Measurements from ENCODE around the gene GATA5.
A peak's percentile ranks its signal among the peaks of the same experiment; 100 is the strongest.

The GATA5 gene

GRCh38 chr20:62441987-62442539 is 33.7 kb downstream of the GATA5 start:
- no peak overlapping the region for H3K27ac Mint-ChIP-seq
- ATAC-seq (ENCODE audit: low read depth): no peak
- H3K4me1 Mint-ChIP-seq: peaks cover 3% of the 10 kb centered on the region
- no peak for DNase-seq (ENCODE audit: low spot score in 2 of 2)
- H3K4me3 Mint-ChIP-seq: no peak overlapping the region
- no peaks in the 10 kb centered on the region for H3K36me3 Mint-ChIP-seq
- peaks cover 8% of the 10 kb centered on the region for H3K27me3 Mint-ChIP-seq
- no peaks in the 10 kb centered on the region for H3K9me3 Mint-ChIP-seq

DNA sequence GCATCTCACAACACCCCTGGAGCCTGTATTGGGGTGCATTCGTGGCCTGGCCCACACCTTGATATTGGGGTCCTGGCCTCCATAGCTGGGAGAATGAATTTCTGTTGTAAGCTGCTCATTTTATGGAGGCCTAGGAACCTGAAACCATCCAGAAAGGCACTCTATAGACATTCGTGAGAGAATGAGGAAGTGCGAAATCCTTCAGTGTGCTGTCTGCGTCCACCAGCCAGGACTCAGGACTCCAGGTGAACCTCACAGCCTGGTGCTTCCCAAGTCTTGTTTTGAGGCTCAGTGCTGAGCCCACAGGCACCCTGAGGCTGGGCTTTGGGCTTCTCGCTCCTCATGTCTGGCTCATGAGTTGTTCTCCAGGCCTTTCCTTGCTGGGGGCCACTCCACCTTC is 36.6 kb downstream of the GATA5 start:
- Mint-ChIP-seq H3K27ac (no peak overlapping the region), H3K36me3 (no peaks in the 10 kb centered on the region), H3K4me3 (no peak overlapping the region), H3K9me3 (no peaks in the 10 kb centered on the region), H3K27me3 (peaks cover 23% of the 10 kb centered on the region), H3K4me1 (peaks cover 3% of the 10 kb centered on the region)
- ATAC-seq (ENCODE audit: low read depth): peak; percentile 70
- DNase-seq (ENCODE audit: low spot score in 2 of 2): no peak

GRCh38 chr20:62437927-62438326 is 37.9 kb downstream of the GATA5 start:
- Mint-ChIP-seq H3K4me3 (no peak overlapping the region), H3K9me3 (no peaks in the 10 kb centered on the region), H3K36me3 (no peaks in the 10 kb centered on the region), H3K4me1 (peaks cover 3% of the 10 kb centered on the region), H3K27ac (no peak overlapping the region), H3K27me3 (peaks cover 24% of the 10 kb centered on the region)
- ATAC-seq (ENCODE audit: low read depth) (no peak), DNase-seq (ENCODE audit: low spot score in 2 of 2) (no peak)

DNA sequence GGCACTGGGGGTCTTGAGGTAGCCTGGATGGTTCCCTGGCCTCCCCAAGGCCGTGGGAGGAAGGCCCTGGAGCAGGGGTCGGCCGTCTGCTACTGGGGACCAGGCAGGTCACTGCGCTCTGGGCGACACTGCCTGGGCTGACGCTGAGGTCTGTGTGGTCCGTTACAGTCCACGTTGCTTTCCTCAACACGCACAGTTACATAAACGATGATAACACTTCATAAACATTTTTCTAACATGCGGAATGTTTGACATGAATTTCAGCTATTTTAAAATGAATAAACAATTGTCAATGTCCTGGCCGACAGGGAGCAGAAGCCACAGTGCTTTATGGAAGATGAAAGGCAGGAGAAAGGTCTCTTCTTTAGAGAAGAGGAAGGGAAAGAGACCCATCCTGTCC is 38.3 kb downstream of the GATA5 start:
- DNase-seq (ENCODE audit: low spot score in 2 of 2) (no peak), ATAC-seq (ENCODE audit: low read depth) (no peak)
- H3K4me3 Mint-ChIP-seq: no peak overlapping the region
- H3K36me3 Mint-ChIP-seq: no peaks in the 10 kb centered on the region
- peaks cover 24% of the 10 kb centered on the region for H3K27me3 Mint-ChIP-seq
- H3K27ac Mint-ChIP-seq: no peak overlapping the region
- H3K9me3 Mint-ChIP-seq: no peaks in the 10 kb centered on the region
- peaks cover 3% of the 10 kb centered on the region for H3K4me1 Mint-ChIP-seq

DNA sequence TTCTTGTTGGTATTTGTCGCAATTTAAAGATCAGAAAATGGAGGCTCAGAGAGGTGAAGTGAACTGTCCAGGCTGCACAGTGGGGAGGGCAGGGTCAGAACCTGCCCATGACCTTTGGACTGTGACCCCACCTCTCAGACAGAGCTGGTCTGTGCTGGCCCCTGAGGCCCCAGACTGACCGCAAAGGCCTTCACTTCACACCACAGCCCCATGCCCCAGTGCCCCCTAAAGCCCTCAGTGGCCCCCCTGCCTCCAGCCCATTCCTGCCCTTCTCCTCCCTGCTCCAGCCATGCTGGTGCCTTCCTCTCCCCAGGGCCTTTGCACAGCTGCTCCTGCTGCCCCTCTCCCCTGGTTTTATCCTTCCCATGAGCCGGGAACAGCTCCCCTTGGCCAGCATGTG is 39.1 kb downstream of the GATA5 start:
- peaks cover 3% of the 10 kb centered on the region for H3K4me1 Mint-ChIP-seq
- H3K27ac Mint-ChIP-seq: no peak overlapping the region
- H3K9me3 Mint-ChIP-seq: no peaks in the 10 kb centered on the region
- ATAC-seq (ENCODE audit: low read depth) (no peak), DNase-seq (ENCODE audit: low spot score in 2 of 2) (no peak)
- H3K27me3 Mint-ChIP-seq: peaks cover 24% of the 10 kb centered on the region
- H3K4me3 Mint-ChIP-seq: no peak overlapping the region
- H3K36me3 Mint-ChIP-seq: no peaks in the 10 kb centered on the region

DNA sequence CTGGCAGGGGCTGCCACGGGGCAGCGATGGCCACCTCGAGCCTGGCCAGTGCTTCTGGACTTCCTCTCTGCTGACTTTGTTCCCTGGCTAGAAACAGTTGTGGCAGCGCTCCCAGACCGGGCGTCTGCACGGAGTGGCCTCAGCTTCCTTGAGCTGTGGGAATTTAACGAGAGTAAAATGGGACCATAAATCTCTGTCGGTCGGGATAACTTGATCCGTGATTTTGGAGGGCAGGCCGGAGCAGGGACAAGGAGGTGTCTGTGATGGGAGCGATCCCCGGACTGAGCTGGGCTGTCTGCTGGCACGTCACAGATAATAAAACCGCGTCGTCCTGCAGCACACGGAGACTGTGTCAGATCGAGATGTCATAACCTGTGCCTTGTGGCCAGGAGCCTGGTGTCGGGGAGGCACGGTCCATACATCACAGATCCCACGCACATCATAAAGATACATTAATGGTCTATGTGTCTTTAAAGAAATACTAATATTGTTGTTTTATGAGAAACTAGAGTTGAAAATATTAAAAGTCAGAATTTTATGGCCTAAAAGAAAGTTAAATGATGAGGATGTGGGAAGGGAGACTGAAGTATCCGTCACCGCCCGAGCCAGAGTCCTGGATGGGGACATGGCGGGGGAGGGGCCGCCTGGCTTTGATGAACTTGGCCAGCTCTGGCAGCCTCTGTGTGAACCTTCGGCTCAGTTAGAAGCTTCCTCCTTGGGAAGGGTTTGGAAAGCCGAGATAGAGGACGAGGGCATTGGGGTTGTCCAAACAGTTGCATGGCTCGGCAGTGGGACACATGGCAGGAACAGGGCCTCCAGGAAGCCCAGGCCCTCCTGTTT is 41.9 kb downstream of the GATA5 start:
- no peak for ATAC-seq (ENCODE audit: low read depth)
- H3K4me3 Mint-ChIP-seq: no peak overlapping the region
- no peak for DNase-seq (ENCODE audit: low spot score in 2 of 2)
- H3K4me1 Mint-ChIP-seq: no peaks in the 10 kb centered on the region
- H3K27ac Mint-ChIP-seq: no peak overlapping the region
- no peaks in the 10 kb centered on the region for H3K36me3 Mint-ChIP-seq
- H3K9me3 Mint-ChIP-seq: no peaks in the 10 kb centered on the region
- H3K27me3 Mint-ChIP-seq: peaks cover 28% of the 10 kb centered on the region

- Mint-ChIP-seq H3K4me3 (no peak overlapping the region), H3K9me3 (no peaks in the 10 kb centered on the region), H3K27me3 (peaks cover 28% of the 10 kb centered on the region), H3K4me1 (no peaks in the 10 kb centered on the region), H3K36me3 (no peaks in the 10 kb centered on the region), H3K27ac (no peak overlapping the region)
- DNase-seq (ENCODE audit: low spot score in 2 of 2): no peak
- no peak for ATAC-seq (ENCODE audit: low read depth)
Measured at GRCh38 chr20:62430866-62431447, 44.8 kb downstream of the GATA5 start.

DNA sequence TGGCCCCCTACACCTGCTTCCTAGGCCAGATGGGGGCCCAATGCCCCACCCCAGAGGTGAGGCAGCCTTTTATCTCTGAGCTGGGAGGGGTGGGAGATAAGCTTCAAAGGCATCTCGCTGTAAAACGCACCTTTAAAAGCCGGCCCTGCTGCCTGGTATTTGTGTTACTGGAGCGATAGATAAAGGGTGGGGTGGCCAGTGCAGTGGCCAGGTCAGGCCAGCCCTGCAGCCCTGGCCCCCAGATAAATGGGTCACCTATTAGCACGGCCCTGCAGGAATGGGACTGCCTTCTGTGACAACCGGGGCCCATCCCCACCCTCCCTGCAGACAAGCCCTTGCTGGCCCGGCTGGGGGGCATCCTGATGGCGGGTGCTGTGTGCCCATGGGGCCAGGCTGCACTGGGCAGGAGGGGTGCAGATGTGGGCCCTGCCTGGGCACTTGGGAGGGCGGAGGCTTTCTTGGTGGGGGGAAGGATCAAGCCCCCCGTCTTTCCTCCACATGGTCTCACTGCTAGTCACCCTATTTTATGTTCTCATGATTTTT is 45.4 kb downstream of the GATA5 start:
- no peaks in the 10 kb centered on the region for H3K4me1 Mint-ChIP-seq
- no peaks in the 10 kb centered on the region for H3K9me3 Mint-ChIP-seq
- H3K4me3 Mint-ChIP-seq: no peak overlapping the region
- peaks cover 24% of the 10 kb centered on the region for H3K27me3 Mint-ChIP-seq
- DNase-seq (ENCODE audit: low spot score in 2 of 2) (no peak), ATAC-seq (ENCODE audit: low read depth) (no peak)
- H3K27ac Mint-ChIP-seq: no peak overlapping the region
- no peaks in the 10 kb centered on the region for H3K36me3 Mint-ChIP-seq

GRCh38 chr20:62429455-62430310 is 46.1 kb downstream of the GATA5 start:
- ATAC-seq (ENCODE audit: low read depth) (no peak), DNase-seq (ENCODE audit: low spot score in 2 of 2) (no peak)
- Mint-ChIP-seq H3K4me1 (no peaks in the 10 kb centered on the region), H3K9me3 (no peaks in the 10 kb centered on the region), H3K27ac (no peak overlapping the region), H3K4me3 (no peak overlapping the region), H3K36me3 (no peaks in the 10 kb centered on the region), H3K27me3 (peaks cover 19% of the 10 kb centered on the region)

DNA sequence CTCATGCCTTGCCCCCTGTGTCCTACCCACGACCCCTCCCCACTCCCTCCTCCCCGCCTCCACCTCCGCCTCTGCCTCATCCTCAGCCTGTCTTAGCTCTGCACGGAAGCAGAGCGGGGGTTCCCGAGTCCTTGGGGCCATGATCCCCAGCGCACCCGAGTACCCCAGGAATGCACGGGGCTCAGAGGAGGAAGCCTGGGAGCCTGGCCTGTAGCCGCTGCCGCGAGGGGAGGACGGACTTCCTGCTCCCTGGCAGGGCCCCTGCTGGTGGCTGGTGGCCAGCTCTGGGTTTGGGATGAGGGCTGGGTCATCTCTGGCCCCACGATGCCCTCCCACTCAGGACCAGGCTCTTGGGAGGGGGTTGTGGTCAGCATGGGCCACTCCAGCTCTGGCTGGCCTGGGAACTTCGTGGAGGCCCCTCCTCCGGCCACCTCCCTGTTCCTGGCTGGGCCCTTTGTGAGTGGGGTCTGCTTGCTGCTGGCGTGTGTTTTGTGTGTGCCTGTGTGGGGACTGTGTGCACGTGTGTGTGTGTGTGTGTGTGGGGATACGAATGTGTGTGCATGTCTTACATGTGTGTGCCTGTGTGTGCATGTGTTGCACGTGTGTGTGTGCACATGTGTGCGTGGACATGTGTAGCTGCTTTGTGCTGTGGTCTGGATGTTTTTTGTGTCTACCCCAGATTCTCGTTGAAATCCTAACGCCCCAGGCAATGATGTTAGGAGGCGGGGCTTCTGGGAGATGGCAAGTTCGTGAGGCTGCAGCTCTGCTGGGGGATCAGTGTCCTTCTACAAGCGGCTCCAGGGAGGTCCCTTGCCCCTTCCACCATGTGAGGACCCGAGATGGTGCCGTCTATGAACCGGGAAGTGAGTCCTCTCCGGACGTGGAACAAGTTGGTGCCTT is 47.1 kb downstream of the GATA5 start:
- H3K4me1 Mint-ChIP-seq: no peaks in the 10 kb centered on the region
- H3K27me3 Mint-ChIP-seq: peaks cover 15% of the 10 kb centered on the region
- no peak for ATAC-seq (ENCODE audit: low read depth)
- no peak overlapping the region for H3K27ac Mint-ChIP-seq
- no peak overlapping the region for H3K4me3 Mint-ChIP-seq
- no peaks in the 10 kb centered on the region for H3K36me3 Mint-ChIP-seq
- no peaks in the 10 kb centered on the region for H3K9me3 Mint-ChIP-seq
- no peak for DNase-seq (ENCODE audit: low spot score in 2 of 2)

- ATAC-seq (ENCODE audit: low read depth): no peak
- no peak for DNase-seq (ENCODE audit: low spot score in 2 of 2)
- Mint-ChIP-seq H3K36me3 (no peaks in the 10 kb centered on the region), H3K9me3 (no peaks in the 10 kb centered on the region), H3K4me3 (no peak overlapping the region), H3K4me1 (no peaks in the 10 kb centered on the region), H3K27ac (no peak overlapping the region), H3K27me3 (peaks cover 14% of the 10 kb centered on the region)
Measured at GRCh38 chr20:62428002-62428372, 47.8 kb downstream of the GATA5 start.

- ATAC-seq (ENCODE audit: low read depth) (no peak), DNase-seq (ENCODE audit: low spot score in 2 of 2) (no peak)
- H3K27me3 Mint-ChIP-seq: peaks cover 14% of the 10 kb centered on the region
- H3K9me3 Mint-ChIP-seq: no peaks in the 10 kb centered on the region
- H3K36me3 Mint-ChIP-seq: no peaks in the 10 kb centered on the region
- no peak within 1 kb of the TSS for H3K4me3 Mint-ChIP-seq
- H3K4me1 Mint-ChIP-seq: no peaks in the 10 kb centered on the region
- no peak within 1 kb of the TSS for H3K27ac Mint-ChIP-seq
Measured at GRCh38 chr20:62427172-62428001, 48.4 kb downstream of the GATA5 start, which contains the start of gene RBBP8NL. RBBP8NL (minus strand) TSS chr20:62427539; CDS start chr20:62419647, 7,892 bp downstream.
